Neural cell (in vitro differentiated cells): Measurements from ENCODE around the gene SPAAR. TPM values are rescaled to one million over a fixed set of nuclear protein-coding genes. Genes with fewer than 3 reads are reported as not detected.

Source experiments
- H2AFZ ChIP-seq: fragments of 200-600, 300-800 bp; sonication (generic), shearing (Covaris generic); 2 replicates; pipeline ENCODE4 v1.6.0; 2014; ENCODE audit warnings: low read depth, mild to moderate bottlenecking, antibody characterized with exemption, low read length, moderate library complexity
- H3F3A ChIP-seq: fragments of 200-600 bp; shearing (Covaris generic); 2 replicates; pipeline ENCODE4 v1.6.1; 2016; ENCODE audit warnings: mild to moderate bottlenecking, moderate library complexity, mixed read lengths, antibody characterized with exemption, low read length; ENCODE audit not compliant: insufficient read depth, poor library complexity, severe bottlenecking
- H3K27ac ChIP-seq: fragments of 200-600, 300-800 bp; sonication (generic), shearing (Covaris generic); 2 replicates; pipeline ENCODE4 v1.5.1; 2014; ENCODE audit warnings: mild to moderate bottlenecking, low read length, moderate library complexity
- H3K27me3 ChIP-seq: fragments of 300-800, 200-600 bp; sonication (generic), shearing (Covaris generic); 2 replicates; pipeline ENCODE4 v1.6.0; 2014; ENCODE audit warnings: mild to moderate bottlenecking, low read depth, low read length, moderate library complexity; ENCODE audit not compliant: insufficient read depth
- H3K36me3 ChIP-seq: fragments of 300-800, 200-600 bp; sonication (generic), shearing (Covaris generic); 2 replicates; pipeline ENCODE4 v1.5.1; 2014; ENCODE audit warnings: mild to moderate bottlenecking, antibody characterized with exemption, low read length, moderate library complexity; ENCODE audit not compliant: insufficient read depth
- H3K4me2 ChIP-seq: fragments of 300-800, 200-600 bp; sonication (generic), shearing (Covaris generic); 2 replicates; pipeline ENCODE4 v1.6.0; 2014; ENCODE audit warnings: mild to moderate bottlenecking, low read length
- H3K4me3 ChIP-seq: fragments of 300-800, 200-600 bp; sonication (generic), shearing (Covaris generic); 2 replicates; pipeline ENCODE4 v1.5.1; 2014; ENCODE audit warnings: mild to moderate bottlenecking, low read length, moderate library complexity
- H3K79me2 ChIP-seq: fragments of 200-600 bp; shearing (Covaris generic); replicated peaks from 2 replicates; pipeline ENCODE4 v1.6.0; 2014; ENCODE audit warnings: mild to moderate bottlenecking, low read length, moderate library complexity; ENCODE audit not compliant: insufficient read depth
- H3K9ac ChIP-seq: fragments of 300-800, 200-600 bp; sonication (generic), shearing (Covaris generic); 2 replicates; pipeline ENCODE4 v1.6.1; 2016; ENCODE audit warnings: mild to moderate bottlenecking, low read length, mixed read lengths
- H3K9me2 ChIP-seq: fragments of 200-600 bp; shearing (Covaris generic); 2 replicates; pipeline ENCODE4 v1.6.1; 2016; ENCODE audit warnings: mild to moderate bottlenecking, low read length, mixed read lengths; ENCODE audit not compliant: insufficient read depth
- H3K9me3 ChIP-seq: fragments of 200-600, 300-800 bp; sonication (generic), shearing (Covaris generic); 2 replicates; pipeline ENCODE4 v1.6.1; 2016; ENCODE audit warnings: mild to moderate bottlenecking, mixed run types, low read length, moderate library complexity, mixed read lengths
- H4K20me1 ChIP-seq: fragments of 200-600 bp; shearing (Covaris generic); 2 replicates; pipeline ENCODE4 v1.6.1; 2016; ENCODE audit warnings: mild to moderate bottlenecking, mixed run types; ENCODE audit not compliant: insufficient read depth
- CTCF ChIP-seq: fragments of 450-650 bp; IDR thresholded peaks from 2 replicates; pipeline ENCODE4 v1.5.1; 2014; ENCODE audit warnings: antibody characterized with exemption, mild to moderate bottlenecking, moderate library complexity; ENCODE audit not compliant: poor library complexity, severe bottlenecking
- EP300 ChIP-seq: fragments of 450-650 bp; conservative IDR thresholded peaks from 2 replicates; pipeline ENCODE4 v1.6.1; 2014; ENCODE audit warnings: antibody characterized with exemption, mild to moderate bottlenecking, moderate library complexity; ENCODE audit not compliant: poor library complexity, severe bottlenecking
- EZH2 ChIP-seq: fragments of 200-600, 300-800 bp; shearing (Covaris generic), sonication (generic); IDR thresholded peaks from 2 replicates; pipeline ENCODE4 v1.6.1; 2014; ENCODE audit warnings: antibody characterized with exemption, low read length, borderline replicate concordance, mild to moderate bottlenecking; ENCODE audit not compliant: insufficient read depth, poor library complexity, severe bottlenecking
- MXI1 ChIP-seq: fragments of 450-650 bp; conservative IDR thresholded peaks from 2 replicates; pipeline ENCODE4 v1.6.1; 2014; ENCODE audit warnings: antibody characterized with exemption, mild to moderate bottlenecking; ENCODE audit not compliant: poor library complexity, severe bottlenecking
- POLR2AphosphoS5 ChIP-seq: IDR thresholded peaks from 2 replicates; pipeline ENCODE4 v1.6.1; 2012
- RAD21 ChIP-seq: fragments of 450-650 bp; conservative IDR thresholded peaks from 2 replicates; pipeline ENCODE4 v1.6.1; 2014; ENCODE audit warnings: antibody characterized with exemption, mild to moderate bottlenecking, moderate library complexity
- SMC3 ChIP-seq: fragments of 450-650 bp; conservative IDR thresholded peaks from 2 replicates; pipeline ENCODE4 v1.6.1; 2014; ENCODE audit warnings: antibody characterized with exemption, mild to moderate bottlenecking, moderate library complexity; ENCODE audit not compliant: poor library complexity
- TAF1 ChIP-seq: IDR thresholded peaks from 2 replicates; pipeline ENCODE4 v1.6.1; 2012; ENCODE audit warnings: low read depth
- polyA plus RNA-seq: library from polyadenylated mRNA; depleted of rRNA; stranded (reverse); fragments of >200 nt; gene quantifications from 2 replicates; pipeline ENCODE4 v1.2.3, GENCODE V29; 2014
- TF ChIP-seq, protein P1 (sequence below): IDR thresholded peaks from 2 replicates; pipeline ENCODE4 v1.6.1; 2012; ENCODE audit warnings: borderline replicate concordance

Gene SPAAR
- polyA plus RNA-seq, 1 donor from 2014 or later, result 0.35 TPM

- no peaks in the 10 kb centered on the region for H3F3A ChIP-seq
- no peak overlapping the region for H3K4me2 ChIP-seq
- H3K4me3 ChIP-seq, result no peak overlapping the region
- H3K9me3 ChIP-seq, result no peaks in the 10 kb centered on the region
- TF ChIP-seq MXI1 (no peak), EZH2 (no peak), RAD21 (no peak), POLR2AphosphoS5 (no peak), TAF1 (no peak), SMC3 (no peak), EP300 (no peak), CTCF (no peak)
- TF ChIP-seq, protein P1, sequence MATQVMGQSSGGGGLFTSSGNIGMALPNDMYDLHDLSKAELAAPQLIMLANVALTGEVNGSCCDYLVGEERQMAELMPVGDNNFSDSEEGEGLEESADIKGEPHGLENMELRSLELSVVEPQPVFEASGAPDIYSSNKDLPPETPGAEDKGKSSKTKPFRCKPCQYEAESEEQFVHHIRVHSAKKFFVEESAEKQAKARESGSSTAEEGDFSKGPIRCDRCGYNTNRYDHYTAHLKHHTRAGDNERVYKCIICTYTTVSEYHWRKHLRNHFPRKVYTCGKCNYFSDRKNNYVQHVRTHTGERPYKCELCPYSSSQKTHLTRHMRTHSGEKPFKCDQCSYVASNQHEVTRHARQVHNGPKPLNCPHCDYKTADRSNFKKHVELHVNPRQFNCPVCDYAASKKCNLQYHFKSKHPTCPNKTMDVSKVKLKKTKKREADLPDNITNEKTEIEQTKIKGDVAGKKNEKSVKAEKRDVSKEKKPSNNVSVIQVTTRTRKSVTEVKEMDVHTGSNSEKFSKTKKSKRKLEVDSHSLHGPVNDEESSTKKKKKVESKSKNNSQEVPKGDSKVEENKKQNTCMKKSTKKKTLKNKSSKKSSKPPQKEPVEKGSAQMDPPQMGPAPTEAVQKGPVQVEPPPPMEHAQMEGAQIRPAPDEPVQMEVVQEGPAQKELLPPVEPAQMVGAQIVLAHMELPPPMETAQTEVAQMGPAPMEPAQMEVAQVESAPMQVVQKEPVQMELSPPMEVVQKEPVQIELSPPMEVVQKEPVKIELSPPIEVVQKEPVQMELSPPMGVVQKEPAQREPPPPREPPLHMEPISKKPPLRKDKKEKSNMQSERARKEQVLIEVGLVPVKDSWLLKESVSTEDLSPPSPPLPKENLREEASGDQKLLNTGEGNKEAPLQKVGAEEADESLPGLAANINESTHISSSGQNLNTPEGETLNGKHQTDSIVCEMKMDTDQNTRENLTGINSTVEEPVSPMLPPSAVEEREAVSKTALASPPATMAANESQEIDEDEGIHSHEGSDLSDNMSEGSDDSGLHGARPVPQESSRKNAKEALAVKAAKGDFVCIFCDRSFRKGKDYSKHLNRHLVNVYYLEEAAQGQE, result no peak
- no peak overlapping the region for H3K9ac ChIP-seq
- H3K36me3 ChIP-seq, result no peaks in the 10 kb centered on the region
- H3K79me2 ChIP-seq, result no peaks in the 10 kb centered on the region
- H3K27me3 ChIP-seq, result no peaks in the 10 kb centered on the region
- no peak overlapping the region for H3K27ac ChIP-seq
- H2AFZ ChIP-seq, result no peak overlapping the region
- no peaks in the 10 kb centered on the region for H3K9me2 ChIP-seq
- H4K20me1 ChIP-seq, result no peaks in the 10 kb centered on the region
These were observed 14.3 kb downstream of the SPAAR start for GRCh38 chr9:35923598-35923926.

- Histone ChIP-seq H3K27ac (no peak overlapping the region), H3K9me3 (no peaks in the 10 kb centered on the region), H3K4me3 (no peak overlapping the region), H3K27me3 (no peaks in the 10 kb centered on the region), H3K79me2 (no peaks in the 10 kb centered on the region), H3K9ac (no peak overlapping the region), H3F3A (no peaks in the 10 kb centered on the region), H3K4me2 (no peak overlapping the region), H3K36me3 (no peaks in the 10 kb centered on the region), H2AFZ (no peak overlapping the region), H4K20me1 (no peaks in the 10 kb centered on the region), H3K9me2 (no peaks in the 10 kb centered on the region)
- no peak for TF ChIP-seq EZH2
- no peak for TF ChIP-seq SMC3
- no peak for TF ChIP-seq CTCF
- TF ChIP-seq MXI1, result no peak
- no peak for TF ChIP-seq EP300
- TF ChIP-seq TAF1, result no peak
- TF ChIP-seq, protein P1, result no peak
- TF ChIP-seq POLR2AphosphoS5, result no peak
- TF ChIP-seq RAD21, result no peak
These were observed 14.9 kb downstream of the SPAAR start for GRCh38 chr9:35923927-35924763.
